Activated CD4-positive, alpha-beta T cell treated with anti-CD3 and anti-CD28 coated beads for 48 hours (primary cell): Measurements from ENCODE around the gene ZNF646.

Experiments used
- DNase-seq: peaks from one replicate; pipeline ENCODE4 v3.0.0-alpha.2; 2020

Gene ZNF646

DNA sequence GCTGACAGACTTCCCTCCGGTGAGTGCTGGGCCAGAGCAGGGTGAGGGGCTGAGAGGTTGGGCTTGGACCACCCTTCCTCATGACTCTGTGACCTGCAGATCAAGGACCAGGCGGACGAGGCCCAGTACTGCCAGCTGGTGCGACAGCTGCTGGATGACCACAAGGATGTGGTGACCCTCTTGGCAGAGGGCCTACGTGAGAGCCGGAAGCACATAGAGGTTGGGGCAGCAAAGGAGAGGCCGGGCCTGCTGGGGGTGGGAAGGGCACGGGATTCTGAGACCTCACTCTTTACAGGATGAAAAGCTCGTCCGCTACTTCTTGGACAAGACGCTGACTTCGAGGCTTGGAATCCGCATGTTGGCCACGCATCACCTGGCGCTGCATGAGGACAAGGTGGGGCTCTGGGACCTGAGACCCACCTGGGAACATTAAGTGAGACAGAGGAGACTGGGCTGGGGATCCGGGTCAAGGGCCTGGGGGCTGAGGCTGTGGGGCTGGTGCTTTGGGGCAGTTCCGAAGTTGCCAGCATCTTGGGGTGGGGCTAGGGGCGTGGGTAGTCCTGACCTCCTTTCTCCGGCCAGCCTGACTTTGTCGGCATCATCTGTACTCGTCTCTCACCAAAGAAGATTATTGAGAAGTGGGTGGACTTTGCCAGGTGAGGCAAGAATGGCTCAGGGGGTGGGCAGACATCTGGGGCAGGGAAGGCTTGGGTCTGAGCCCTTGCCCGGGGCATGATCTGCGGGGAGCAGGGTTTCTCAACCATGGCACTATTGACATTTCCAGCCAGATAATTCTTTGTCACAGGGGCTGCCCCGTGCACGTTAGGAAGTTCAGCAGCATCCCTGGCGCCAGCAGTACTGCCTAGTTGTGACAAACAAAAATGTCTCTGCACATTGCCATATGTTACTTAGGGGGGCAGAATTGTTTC lies 36.1 kb downstream of the ZNF646 start:
- no peak for DNase-seq

DNA sequence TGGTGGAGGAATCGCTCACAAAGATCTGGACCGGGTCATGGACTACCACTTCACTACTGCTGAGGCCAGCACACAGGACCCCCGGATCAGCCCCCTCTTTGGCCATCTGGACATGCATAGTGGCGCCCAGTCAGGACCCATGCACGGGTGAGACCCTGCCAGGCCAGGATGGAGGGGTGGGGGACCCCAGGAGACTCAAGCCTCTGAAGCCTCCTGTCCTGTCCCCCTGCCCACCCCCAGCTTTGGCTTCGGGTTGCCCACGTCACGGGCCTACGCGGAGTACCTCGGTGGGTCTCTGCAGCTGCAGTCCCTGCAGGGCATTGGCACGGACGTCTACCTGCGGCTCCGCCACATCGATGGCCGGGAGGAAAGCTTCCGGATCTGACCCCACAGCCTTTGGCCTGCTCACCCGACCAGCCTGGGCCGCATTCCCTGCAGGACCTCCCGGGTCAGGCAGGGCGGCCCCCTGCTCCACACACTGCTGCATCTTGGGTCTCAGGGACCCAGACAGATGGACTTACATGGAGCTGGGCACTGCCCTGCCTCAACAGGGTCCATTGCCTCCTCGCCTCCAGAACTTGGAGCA lies 37.8 kb downstream of the ZNF646 start:
- no peak for DNase-seq

DNA sequence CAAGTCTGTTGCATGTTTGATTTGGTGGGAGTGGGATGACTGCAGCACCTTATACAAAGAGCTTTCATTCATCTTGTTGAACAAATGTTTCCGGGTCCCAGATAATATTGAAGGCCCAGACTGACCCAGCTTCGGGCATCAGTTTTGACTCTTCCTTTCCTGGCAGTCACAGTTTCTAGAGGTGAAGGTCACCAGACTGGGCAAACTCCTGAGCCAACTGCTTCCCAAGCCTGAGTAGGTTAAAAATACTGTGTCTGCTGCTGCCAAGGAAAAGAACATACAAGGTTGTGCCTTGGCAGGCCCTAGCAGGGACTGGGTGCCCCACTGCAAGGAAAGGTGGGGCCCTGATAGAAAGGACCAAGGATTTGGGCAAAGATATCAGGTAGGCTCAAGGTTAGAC lies 38.5 kb downstream of the ZNF646 start:
- no peak for DNase-seq

DNA sequence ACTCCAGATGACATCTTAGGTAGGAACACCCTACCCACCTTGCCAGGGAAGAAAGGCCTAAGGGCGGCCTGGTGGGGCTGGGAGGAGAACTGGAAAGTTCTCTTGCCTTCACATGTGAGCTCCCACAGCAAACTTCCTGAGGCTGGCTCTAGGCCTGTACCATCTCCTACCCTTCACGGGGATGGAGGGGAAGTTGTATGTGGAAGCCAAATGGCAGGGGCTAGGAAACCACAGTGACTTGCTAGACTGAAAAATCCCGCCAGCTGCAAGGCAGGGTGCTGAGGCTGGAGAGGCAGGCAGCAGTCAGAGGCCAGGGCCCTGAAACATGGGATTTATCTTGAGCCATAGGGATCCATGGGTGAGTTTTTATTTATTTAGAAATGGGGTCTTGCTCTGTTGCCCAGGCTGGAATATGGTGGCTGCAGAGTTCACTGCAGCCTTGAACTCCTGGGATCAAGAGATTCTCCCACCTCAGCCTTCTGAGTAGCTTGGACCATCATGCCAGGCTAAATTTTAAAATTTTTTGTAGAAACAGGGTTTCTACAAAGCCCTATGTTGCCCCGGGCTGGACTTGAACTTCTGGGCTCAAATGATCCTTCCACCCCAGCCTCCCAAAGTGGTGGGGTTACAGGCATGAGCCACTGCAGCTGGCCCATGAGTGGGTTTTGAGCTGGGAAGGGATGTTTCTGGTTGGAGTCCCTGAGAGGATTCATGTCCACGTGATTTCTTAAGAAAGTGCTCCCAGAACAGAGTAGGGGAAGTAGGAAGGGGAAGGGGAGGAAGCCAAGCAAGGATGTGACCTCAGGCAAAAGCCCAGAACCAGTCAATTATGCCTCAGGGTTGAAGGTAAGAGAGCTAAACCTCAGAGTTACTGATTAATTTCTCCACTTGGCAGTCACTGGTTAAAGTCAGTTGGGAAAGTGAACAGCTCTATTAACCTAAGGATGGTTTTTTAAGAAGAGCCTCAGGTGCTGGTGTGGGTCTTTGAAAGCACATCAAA lies 39.2 kb downstream of the ZNF646 start:
- DNase-seq: no peak

DNA sequence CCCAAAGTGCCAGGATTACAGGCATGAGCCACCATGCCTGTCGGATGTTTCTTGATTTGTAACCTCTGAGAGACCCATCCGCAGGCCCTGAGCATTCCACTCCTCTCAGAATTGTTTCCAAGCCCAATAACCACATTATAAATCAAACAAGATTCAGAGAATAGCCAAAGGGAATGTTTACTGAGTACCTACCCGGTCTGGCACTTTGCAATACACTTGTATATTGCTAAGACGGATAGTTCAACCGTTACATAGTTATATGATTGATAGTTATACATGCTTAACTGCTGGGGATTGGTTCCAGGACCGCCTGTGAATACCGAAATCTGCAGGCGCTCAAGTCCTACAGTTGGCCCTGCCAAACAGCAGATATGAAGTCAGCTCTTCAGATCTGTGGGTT lies 40.2 kb downstream of the ZNF646 start:
- no peak for DNase-seq

DNA sequence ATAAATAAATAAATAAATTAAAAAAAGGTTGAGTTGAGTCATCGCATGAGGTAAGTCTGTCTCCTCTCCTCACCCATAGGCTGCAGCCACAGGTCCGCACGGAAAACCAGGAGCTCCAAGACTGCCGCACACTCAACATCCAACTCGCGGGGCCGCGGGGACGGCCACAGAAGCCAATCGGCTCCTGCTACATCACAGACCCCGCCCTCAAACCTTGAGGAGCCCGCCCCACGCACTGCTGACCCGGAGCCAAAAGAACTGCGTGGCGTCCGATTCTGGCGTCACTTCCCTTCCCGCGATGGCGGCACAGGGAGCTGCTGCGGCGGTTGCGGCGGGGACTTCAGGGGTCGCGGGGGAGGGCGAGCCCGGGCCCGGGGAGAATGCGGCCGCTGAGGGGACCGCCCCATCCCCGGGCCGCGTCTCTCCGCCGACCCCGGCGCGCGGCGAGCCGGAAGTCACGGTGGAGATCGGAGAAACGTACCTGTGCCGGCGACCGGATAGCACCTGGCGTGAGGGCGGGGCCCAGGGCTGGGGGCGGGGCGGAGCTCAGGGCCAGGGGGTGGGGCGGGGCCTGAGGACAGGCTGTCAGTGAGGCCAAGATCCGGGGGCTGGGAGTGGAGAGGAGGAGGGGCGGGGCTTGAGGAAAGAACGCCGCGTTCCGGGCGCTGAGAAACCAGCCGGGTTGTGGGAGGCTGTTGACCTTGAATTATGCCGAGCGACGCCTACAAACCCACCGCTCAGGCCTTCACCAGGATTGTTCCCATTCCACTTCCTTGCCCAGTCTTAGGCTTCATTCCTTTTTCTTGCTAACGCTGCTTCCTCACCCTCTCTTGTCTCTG lies 43.4 kb downstream of the ZNF646 start, which contains the start of gene KAT8:
Gene KAT8, plus strand, starts transcription at position 281 of the 839 bp plus-strand sequence. Its CDS starts 18 bp downstream, at position 299.
- peak; percentile 99 for DNase-seq

DNA sequence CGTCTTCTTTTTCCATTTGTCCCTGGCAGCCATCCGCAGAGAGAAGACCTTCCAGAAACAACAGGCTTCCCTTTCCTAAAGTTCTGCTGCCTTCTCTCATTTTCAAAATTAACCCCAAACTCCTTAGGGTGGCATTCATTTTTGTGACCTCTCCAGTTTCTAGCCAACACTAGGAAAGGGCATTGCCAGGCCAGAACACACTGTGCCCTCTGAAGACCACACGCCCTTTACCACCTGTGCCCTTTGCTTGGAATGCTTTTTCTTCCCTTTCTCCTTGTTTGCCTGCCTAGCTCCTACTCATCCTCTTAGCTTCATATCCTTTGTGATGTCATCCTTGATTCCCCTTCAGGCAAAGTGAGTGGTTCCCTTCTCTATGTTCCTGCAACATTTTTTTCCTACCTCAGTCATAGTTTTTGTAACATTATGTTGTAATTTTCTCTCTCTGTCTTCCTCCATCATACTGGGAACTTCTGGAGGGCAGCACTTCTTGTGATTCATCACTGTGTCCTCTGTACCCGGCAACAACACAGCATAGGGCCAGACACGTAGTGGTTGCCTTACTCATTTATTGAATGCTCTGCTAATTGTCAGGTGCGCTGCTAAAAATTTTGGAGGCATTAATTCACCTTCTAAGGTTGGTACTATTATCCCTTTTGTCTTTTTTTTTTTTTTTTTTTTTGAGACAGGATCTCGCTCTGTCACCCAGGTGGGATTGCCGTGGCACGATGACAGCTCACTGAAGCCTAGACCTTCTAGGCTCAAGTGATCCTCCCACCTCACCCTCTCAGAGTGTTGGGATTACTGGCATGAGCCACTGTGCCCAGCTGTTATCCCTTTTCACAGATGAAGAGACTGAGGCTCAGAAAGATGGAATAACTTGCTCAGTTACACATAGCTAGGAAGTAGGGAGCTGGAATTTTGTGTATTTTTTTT lies 44.3 kb downstream of the ZNF646 start:
- no peak for DNase-seq

DNA sequence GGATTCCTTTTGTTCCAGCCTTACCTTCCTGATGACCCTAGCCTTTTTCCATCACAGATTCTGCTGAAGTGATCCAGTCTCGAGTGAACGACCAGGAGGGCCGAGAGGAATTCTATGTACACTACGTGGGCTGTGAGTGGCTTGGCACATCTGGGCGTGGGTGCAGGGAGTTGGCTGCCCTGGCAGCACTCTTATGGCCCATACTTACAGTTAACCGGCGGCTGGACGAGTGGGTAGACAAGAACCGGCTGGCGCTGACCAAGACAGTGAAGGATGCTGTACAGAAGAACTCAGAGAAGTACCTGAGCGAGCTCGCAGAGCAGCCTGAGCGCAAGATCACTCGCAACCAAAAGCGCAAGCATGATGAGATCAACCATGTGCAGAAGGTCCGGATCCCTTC lies 45.9 kb downstream of the ZNF646 start:
- DNase-seq: no peak

DNA sequence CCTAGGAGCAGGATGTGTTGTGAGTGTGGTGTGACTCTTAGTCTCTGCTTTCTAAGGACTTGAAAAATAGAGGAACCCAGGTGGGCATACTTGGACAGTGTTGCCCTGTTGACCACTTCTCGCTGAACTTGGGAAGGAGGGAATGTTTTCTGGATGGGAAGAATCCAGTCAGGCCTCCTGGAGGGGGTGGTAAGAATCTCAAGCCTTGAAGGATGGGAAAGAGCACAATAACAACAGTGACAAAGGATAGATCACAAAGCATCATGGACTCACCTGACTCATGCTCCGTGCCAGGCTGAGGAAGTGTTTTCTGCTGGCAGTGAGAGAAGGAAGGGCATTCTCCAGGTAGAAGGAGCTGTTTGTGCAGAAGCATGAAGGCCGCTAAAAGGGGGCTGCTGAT lies 51.6 kb downstream of the ZNF646 start:
- DNase-seq: no peak

DNA sequence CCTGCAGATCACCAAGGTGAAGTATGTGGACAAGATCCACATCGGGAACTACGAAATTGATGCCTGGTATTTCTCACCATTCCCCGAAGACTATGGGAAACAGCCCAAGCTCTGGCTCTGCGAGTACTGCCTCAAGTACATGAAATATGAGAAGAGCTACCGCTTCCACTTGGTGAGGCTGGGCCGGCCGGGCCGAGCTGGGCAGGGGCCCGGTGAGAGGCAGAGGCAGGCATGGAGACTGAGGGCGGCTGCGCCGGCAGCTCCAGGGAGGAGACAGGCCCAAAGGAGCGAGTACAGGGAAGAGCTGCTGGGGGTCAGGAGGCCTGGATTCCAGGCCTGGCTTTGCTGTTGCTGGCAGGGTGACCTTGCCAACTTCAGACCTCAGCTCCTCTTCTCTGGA lies 53.0 kb downstream of the ZNF646 start:
- no peak for DNase-seq

DNA sequence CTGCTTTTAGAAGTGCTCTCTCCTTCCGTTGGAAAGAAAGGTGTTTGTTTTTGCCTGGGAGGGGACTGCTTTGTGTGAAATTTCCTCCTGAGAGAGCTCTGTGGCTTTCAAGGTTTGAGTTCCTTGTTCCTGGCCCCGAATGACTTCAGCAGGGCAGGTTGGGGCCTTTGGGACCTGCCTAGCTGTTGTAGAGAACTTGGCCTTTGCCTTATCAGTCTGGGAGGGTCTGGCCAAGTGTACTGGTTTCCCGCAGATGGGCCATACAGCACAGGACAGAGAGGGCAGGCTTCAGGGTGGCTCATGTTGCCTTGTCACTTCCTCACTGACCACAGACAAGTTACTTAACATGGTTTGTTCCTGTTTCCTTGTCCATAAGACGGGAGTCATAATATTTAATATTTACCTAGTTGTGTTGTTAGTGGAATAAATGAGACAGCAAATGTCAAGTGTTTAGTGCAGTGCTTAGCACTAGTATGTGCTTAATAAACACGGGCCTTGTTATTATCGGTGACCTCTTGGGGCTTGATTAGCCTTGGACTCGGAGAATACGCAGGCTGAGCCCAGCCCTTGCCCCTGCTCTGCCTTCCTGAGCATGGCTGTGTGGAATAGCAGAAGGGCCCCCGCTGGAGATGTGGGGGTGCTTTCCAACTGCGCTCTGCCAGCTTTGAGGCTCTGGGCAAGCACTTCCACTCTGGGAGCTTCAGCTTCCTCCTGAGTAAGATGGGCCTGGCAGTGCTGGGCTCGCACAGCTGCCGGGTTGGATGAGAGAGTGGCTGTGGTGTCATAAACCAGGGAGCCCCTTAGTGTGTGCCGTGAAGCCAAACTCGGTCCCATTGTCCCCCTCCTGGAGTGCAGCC lies 54.7 kb downstream of the ZNF646 start:
- DNase-seq: no peak

DNA sequence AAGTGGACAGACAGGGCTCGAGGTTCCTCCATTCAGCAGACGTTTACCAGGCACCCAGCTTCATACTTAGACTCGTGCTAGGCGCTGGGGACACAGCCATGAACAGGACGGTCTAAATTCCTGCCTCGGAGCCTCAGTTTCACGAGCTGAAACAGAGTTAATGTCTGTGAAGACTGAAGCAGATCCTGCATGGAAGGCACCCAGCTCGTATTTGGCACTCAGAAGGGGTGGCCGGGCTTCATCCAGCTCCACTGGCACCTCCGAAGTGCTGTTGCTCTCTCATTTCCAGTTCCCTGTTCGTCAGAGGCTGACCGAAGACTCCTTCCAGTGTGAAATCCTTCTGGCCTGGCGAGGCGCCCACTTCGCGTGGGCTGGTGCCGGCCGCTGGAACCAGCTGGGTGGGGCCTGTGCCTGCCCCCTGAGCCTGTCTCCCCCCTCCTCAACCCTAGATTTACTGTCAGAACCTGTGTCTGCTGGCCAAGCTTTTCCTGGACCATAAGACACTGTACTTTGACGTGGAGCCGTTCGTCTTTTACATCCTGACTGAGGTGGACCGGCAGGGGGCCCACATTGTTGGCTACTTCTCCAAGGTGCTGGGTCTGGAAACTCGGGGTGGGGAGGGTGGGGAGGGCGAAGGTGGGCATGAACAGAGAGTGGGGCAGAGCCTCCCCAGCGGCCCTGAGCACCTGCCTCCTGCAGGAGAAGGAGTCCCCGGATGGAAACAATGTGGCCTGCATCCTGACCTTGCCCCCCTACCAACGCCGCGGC lies 55.5 kb downstream of the ZNF646 start:
- no peak for DNase-seq

DNA sequence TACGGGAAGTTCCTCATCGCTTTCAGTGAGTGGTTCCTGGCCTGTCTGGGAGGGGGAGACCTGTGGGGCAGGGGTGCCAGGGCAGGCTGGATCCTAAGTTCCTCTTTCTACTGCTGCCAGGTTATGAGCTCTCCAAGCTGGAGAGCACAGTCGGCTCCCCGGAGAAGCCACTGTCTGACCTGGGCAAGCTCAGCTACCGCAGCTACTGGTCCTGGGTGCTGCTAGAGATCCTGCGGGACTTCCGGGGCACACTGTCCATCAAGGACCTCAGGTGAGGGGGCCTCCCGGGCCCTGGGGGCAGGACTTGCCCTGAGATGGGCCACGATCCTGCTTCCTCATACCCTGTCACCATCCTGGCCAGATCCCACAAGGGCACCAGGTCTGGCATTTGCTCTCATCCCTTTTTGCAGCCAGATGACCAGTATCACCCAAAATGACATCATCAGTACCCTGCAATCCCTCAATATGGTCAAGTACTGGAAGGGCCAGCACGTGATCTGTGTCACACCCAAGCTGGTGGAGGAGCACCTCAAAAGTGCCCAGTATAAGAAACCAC lies 56.2 kb downstream of the ZNF646 start:
- no peak for DNase-seq

DNA sequence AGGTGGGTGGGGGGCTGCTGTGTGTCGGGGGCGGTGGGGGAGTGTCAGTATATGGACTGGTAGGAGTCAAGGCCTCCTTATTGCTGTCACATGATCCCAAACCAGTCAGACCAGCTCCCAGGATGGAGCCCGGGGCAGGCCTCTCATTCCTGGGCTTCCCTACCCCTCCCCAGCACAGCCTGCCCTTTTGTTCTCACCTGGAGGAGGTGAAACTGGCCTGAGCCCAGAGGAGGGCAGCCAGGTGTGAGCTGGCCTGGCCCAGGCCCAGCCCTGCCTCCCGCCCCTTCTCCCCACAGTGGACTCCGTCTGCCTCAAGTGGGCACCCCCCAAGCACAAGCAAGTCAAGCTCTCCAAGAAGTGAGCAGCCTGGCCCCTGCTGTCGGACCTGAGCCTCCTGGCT lies 56.7 kb downstream of the ZNF646 start:
- DNase-seq: no peak

DNA sequence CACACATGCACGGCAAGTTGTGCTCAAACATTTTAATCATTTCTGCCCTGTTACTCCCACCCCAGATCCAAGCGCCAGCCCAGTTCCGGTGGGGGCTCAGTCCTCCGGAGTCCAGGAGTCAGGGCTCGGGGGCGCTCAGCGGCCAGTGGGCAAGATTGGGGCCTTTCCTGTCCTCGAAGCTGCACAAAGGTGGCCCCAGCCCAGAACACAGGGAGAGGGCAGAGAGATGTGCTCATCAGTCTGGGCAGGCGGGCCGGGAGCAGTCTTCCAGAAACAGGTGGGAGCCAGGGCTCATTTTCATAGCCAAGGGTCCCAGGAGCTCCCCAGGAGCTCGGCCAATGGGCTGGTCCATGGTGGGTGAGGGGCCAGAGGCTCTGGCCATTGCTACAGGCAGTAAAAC lies 57.2 kb downstream of the ZNF646 start:
- no peak for DNase-seq

DNA sequence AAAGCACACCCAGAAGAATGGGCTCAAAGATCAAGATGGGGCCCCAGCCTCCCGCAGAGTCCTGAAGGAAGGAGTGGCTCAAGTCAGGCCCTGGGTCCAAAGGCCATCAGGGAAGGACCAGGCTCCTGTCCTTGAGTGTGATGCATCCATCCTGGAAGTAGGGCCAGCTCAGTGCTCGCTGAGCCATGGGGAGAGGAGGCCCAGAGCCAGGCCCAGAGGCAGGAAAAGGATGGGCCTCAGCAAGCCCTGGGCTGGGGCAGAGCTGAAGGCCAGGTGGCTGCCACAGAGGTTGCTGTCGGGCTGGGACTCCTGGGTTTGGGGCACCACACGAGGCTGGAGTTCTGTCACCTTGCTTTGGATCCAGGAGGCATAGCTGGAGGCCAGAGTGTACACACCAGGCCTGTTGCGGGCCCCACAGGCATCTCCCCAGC lies 57.6 kb downstream of the ZNF646 start:
- no peak for DNase-seq

DNA sequence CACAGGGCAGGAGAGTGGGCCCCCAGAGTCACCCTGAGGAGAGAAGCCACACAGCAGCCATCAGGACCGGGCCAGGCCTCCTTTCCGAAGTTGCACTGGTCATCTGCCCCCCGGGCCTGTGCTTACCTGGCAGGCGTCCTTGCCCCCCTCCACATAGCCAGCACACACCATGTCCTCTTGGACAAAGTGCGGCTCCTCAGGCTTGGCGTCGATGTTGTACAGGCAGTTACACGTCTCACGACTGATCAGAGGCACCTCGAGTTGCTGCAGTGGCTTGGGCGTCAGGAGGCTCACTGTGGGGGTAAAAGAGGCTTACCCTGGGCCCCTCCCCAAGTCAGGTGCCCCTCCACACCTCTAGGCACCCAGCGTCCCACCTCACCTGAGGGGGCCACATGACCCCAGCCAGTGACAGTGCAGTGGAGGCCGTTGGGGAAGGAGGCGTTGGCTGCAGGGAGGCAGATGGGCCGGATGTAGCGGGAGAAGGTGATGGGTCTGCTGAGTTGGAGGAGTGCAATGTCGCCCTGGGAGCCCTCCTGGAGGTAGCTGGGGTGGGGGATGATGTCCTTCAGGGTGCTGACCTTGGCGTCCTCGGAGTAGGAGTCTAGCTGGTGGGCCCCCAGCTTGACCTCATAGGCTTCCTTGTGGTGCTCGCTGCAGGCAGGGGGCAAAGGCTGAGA lies 58.2 kb downstream of the ZNF646 start:
- no peak for DNase-seq

DNA sequence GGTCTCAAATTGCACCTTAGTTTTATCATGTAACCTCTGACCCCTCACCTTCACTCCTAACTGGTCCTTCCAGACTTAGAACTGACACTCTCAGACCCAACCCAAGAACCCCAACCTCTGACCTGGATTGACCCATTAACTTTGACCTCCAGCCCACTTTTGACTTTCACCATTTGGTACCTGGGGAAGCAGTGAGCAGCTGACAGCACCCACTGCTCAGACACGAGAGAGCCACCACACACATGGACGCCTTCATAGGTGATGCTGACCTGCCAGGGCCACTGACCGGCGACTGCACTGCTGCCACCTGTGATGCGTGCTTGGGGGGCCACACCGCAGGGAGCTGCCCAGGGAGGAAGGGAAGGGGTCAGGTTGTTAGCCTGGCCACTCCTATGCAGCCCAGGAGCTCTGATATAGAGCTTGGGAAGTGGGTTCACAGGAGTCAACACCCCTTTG lies 58.9 kb downstream of the ZNF646 start:
- no peak for DNase-seq
